SH-SY5Y (cell line): ENCODE measurements around the gene PPP1R14C.

Source experiments
- GATA2 ChIP-seq: IDR thresholded peaks from 2 replicates; pipeline ENCODE4 v1.6.1; 2011; ENCODE audit warnings: mild to moderate bottlenecking, low read depth, low read length
- GATA3 ChIP-seq: IDR thresholded peaks from 2 replicates; pipeline ENCODE4 v1.6.1; 2011; ENCODE audit warnings: low read depth, mild to moderate bottlenecking, low read length, moderate library complexity

GRCh38 chr6:150176152-150176551, 33.3 kb downstream of the PPP1R14C start:
- no peak for TF ChIP-seq GATA2
- no peak for TF ChIP-seq GATA3
